ENCODE results near the gene TP53BP2.
"Not testable (repeated sequence)": the region's sequence is repeated elsewhere in the genome, so short reads cannot be mapped to it uniquely, and the experiment has no call there.

TP53BP2 gene

DNA sequence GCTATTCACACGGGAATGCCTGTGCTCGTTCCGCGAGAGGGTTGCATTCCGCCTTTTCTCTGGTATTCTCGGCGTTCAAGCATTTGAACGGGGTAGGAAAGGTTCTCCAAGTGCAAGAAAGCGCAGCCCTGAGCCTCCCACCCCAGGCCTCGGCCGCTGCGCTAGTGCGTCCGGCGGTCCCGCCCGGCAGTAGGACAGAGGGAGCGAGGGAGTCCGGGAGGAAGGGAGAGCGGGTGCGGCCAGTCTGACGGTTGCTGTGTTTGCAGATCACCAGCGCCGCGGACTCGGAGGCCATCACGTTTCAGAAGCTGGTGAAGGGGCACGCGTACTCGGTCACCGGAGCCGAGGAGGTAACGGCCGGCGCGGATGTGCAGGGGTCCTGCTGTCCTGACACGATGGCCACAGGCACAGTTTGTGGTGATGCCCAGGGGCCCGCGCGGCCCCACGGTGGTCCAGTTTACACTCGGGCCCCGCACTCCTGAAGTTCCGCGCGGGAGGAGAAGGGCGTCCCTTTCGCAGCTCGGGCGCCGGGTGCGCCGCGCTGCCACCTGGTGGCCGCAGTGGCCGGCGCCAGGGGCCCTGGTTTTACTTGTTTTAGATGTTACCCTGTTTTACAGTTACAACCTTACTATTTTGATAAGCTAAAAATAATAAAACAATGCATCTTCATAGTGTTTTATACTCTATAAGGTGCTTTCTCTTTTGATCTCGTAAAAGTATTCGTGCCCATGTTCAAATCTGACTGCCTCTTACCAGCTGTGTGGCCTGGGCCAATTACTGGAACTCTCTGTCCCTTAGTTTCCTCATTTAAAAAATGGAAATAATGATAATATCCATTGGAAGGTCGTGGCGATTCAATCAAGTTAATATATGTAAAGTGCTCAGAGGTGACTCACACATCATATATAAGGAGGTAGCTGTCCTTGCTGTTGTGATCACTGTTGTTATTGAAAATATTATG is 96.7 kb downstream of the TP53BP2 start:
- peak overlapping the region; percentile 66 for H3K4me3 ChIP-seq (ENCODE audit: low read depth, low read length)
- TF ChIP-seq, protein P1, sequence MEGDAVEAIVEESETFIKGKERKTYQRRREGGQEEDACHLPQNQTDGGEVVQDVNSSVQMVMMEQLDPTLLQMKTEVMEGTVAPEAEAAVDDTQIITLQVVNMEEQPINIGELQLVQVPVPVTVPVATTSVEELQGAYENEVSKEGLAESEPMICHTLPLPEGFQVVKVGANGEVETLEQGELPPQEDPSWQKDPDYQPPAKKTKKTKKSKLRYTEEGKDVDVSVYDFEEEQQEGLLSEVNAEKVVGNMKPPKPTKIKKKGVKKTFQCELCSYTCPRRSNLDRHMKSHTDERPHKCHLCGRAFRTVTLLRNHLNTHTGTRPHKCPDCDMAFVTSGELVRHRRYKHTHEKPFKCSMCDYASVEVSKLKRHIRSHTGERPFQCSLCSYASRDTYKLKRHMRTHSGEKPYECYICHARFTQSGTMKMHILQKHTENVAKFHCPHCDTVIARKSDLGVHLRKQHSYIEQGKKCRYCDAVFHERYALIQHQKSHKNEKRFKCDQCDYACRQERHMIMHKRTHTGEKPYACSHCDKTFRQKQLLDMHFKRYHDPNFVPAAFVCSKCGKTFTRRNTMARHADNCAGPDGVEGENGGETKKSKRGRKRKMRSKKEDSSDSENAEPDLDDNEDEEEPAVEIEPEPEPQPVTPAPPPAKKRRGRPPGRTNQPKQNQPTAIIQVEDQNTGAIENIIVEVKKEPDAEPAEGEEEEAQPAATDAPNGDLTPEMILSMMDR (IDR thresholded peaks at IDR 0.05; ENCODE audit: borderline replicate concordance, insufficient read depth, low read depth, low read length) = peak; percentile 91

DNA sequence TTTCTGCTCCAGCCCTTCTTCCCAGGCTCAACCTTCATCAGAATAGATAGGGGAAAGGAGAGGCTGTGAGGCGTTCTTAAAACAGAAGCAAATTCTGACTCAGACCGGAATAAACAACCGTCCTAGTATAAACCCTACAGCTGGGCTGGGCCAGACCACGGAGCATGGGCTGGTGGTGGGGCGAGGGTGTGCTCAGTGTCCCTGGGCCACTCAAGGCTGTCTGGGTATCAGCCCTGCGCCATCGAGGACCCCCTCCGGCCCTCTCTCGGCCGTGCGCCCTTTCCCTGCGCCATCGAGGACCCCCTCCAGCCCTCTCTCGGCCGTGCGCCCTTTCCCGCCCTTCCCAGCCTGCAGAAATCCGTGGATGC is 97.4 kb downstream of the TP53BP2 start:
- TF ChIP-seq, protein P1 (IDR thresholded peaks at IDR 0.05; ENCODE audit: borderline replicate concordance, insufficient read depth, low read depth, low read length) = no peak
- no peak overlapping the region for H3K4me3 ChIP-seq (ENCODE audit: low read depth, low read length)

DNA sequence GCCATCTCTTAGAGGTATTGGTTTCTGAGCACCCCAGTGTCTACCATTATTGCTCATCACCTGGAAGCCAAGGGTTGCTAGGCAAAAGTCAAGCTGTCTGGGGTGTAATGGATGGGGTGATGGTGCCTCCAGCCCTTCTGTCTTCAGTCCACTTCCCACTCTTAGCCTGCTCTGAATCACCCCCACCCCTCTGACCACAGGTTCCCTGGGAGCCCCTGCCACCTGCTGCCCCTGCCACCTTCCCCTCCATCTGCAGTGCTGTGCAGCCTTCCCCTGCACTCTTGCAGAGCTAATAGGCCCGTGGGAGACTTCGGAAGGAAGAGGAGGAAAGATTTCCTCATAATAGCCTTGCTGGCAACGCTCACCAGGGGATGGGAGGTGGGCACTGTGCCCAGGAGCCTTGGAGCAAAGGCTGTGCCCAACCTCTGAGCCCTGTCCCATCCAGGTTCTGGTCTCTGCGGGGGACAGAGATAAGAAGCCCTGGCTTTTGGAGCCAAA is 97.9 kb downstream of the TP53BP2 start:
- H3K4me3 ChIP-seq (ENCODE audit: low read depth, low read length) = no peak overlapping the region
- TF ChIP-seq, protein P1 (IDR thresholded peaks at IDR 0.05; ENCODE audit: borderline replicate concordance, insufficient read depth, low read depth, low read length) = no peak

DNA sequence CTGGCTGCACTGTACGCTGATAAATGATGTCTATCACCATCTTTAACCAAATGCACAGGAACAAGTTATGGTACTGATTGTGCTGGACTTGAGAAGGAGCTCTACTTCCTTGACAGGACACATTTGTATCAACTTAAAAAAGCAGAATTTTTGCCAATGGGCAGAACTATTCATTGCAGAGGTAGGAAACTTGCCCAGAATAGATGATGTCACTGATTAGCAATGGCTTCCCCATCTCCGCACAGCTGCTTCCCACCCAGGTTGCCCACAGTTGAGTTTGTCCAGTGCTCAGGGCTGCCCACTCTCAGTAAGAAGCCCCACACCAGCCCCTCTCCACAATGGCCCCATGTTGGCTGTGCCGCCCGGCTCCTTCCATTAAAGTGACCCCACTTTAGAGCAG is 100.0 kb downstream of the TP53BP2 start:
- no peak overlapping the region for H3K4me3 ChIP-seq (ENCODE audit: low read depth, low read length)
- TF ChIP-seq, protein P1 (IDR thresholded peaks at IDR 0.05; ENCODE audit: borderline replicate concordance, insufficient read depth, low read depth, low read length) = no peak

DNA sequence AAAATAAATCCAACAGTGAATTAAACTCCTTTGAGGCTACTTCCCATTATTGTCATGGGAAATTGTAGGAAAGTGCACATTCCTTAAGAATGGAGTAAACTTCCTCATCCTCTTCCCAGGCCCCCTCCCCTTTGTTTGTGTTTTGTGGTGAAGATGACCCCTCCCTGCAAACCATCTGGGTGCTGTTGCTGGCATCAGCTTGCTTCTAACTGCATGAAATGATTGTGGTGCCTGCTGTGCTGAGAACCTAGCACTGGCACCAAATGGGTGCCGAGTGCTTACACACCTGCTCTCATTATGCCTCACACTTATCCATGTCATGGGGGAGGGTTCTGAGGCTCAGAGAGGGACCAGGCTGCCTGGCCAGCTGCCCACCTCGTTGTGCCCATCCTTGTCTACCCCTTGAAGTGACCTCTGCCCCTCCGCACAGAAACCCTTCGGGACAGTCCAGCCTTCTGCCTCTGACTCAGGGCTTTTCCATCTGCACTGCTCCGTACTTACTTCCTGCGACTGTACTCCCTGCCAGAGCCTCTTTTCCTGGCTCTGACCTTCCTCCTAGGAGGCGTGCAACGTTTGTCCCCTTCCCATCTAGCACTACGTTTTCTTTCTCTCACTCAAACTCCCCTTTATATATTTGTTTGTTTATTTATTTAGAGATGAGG is 102.8 kb downstream of the TP53BP2 start:
- TF ChIP-seq, protein P1 (IDR thresholded peaks at IDR 0.05; ENCODE audit: borderline replicate concordance, insufficient read depth, low read depth, low read length) = no peak
- no peak overlapping the region for H3K4me3 ChIP-seq (ENCODE audit: low read depth, low read length)

DNA sequence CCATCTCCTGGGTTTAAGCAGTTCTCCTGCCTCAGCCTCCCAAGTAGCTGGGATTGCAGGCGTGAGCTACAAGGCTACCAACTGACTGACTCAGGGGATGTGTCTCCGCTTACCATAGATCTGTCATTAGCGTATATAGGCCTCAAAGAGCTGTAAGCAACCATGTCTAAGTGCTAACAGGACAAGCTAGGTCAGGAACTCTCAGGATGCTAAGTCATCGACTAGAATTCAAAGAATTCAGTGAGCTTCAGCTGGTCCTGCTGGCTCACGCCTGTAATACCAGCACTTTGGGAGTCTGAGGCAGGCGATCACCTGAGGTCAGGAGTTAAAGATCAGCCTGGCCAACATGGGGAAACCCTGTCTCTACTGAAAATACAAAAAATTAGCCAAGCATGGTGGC is 103.9 kb downstream of the TP53BP2 start:
- TF ChIP-seq, protein P1 (IDR thresholded peaks at IDR 0.05; ENCODE audit: borderline replicate concordance, insufficient read depth, low read depth, low read length) = no peak
- no peak overlapping the region for H3K4me3 ChIP-seq (ENCODE audit: low read depth, low read length)

DNA sequence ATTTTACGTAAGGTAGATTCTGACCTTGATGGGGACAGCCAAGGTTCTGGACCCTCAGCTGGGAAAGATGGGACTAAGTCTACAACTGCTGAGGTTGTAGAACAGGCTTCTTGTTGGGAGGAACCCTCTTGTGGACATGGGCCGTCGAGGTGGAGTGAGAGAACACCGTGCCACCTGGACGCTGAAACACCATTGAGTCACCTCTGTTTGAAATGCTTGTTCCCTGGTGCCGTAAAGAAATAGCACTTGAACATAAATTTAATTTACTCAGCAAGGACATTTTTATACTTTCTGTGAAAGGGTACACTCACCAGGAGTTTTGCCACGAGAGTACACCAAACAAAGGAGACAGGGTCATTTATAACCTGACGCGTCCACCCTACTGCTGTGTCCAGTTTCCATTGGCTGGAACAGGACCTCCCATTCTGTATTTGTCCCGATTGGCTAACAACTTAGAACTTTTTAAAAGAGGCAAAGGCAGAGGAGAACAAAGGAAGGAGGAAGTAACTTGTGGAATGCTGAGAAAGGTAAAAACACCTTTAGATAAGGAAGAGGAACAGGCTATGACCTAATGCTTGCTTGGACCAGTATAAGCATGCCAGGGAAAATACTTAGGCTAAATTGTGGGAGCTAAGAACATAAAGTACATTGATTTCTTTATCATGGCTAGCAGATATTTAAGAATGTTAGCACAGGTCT is 105.6 kb downstream of the TP53BP2 start:
- H3K4me3 ChIP-seq (ENCODE audit: low read depth, low read length) = not testable (repeated sequence)

All from GM12875 (cell line).